B cell (primary cell): Measurements from ENCODE around the gene FSHR. TPM values are rescaled to one million over a fixed set of nuclear protein-coding genes. Genes with fewer than 3 reads are reported as not detected.

Experiments used
- ATAC-seq: fragments of 200-7000 bp; cut with Tn5 transposase; one replicate; pipeline ENCODE4 v1.10.0; 2021; ENCODE audit warnings: low read depth, mild to moderate bottlenecking, moderate number of reproducible peaks, moderate library complexity
- CTCF ChIA-PET: fragments of 350-600 bp; sonication (Branson Sonifier 250); formaldehyde crosslinking; loops from one replicate; lab custom pipeline; 2021; ENCODE audit warnings: antibody characterized with exemption, inconsistent platforms; lab: Charles Lee
- POLR2A ChIA-PET: fragments of 350-600 bp; sonication (Branson Sonifier 250); formaldehyde crosslinking; loops from one replicate; lab custom pipeline; 2021; ENCODE audit warnings: antibody characterized with exemption; lab: Charles Lee
- DNase-seq: peaks from one replicate; pipeline ENCODE4 v3.0.0; 2013
- H2AFZ ChIP-seq: 2 replicates; pipeline ENCODE4 v1.6.1; 2012; ENCODE audit warnings: mild to moderate bottlenecking, low read depth, low read length; ENCODE audit not compliant: insufficient read depth, poor library complexity, severe bottlenecking
- H3K27ac ChIP-seq, 2 donors: 1 replicate in 1 of 2; 2 replicates in 1 of 2; pipeline ENCODE4 v1.5.1; 2012 to 2013; ENCODE audit warnings: low read length in 2 of 2, mild to moderate bottlenecking in 2 of 2, moderate library complexity in 1 of 2
- H3K27me3 ChIP-seq, 4 experiments: fragments of 200-600 bp in 1 of 4; sonication (generic) in 1 of 4; replicated peaks in 1 of 4; 1 replicate in 2 of 4; 2 replicates in 2 of 4; pipeline versions ENCODE4 v1.6.1 to v1.7.0; 2013 to 2016; ENCODE audit warnings: low read length in 3 of 4, mild to moderate bottlenecking in 2 of 4, mixed read lengths in 1 of 4, moderate library complexity in 1 of 4; ENCODE audit not compliant: insufficient read depth in 4 of 4, control insufficient read depth in 3 of 4; ENCODE audit errors: control extremely low read depth in 1 of 4
- H3K36me3 ChIP-seq, 2 experiments: replicated peaks in 1 of 2; 1 replicate in 1 of 2; 2 replicates in 1 of 2; pipeline versions ENCODE4 v1.6.1 to v1.7.1; 2013; ENCODE audit warnings: low read length in 1 of 2; ENCODE audit not compliant: insufficient read depth in 2 of 2, control insufficient read depth in 1 of 2; ENCODE audit errors: control extremely low read depth in 1 of 2, extremely low read depth in 1 of 2
- H3K4me1 ChIP-seq, 2 donors: fragments of 200-600 bp in 1 of 2; sonication (generic) in 1 of 2; 1 replicate in 1 of 2; 2 replicates in 1 of 2; pipeline versions ENCODE4 v1.5.1 to v1.6.1; 2013 to 2017; ENCODE audit warnings: low read length in 2 of 2; ENCODE audit not compliant: control insufficient read depth in 2 of 2, insufficient read depth in 2 of 2
- H3K4me2 ChIP-seq: replicated peaks from 2 replicates; pipeline ENCODE3; 2012; ENCODE audit warnings: mild to moderate bottlenecking, low read depth, low read length; ENCODE audit not compliant: poor library complexity, severe bottlenecking
- H3K4me3 ChIP-seq, 5 experiments: fragments of 200-600 bp in 1 of 5; sonication (generic) in 1 of 5; 1 replicate in 3 of 5; 2 replicates in 2 of 5; pipeline versions ENCODE4 v1.5.1 to v1.7.0; 2011 to 2016; ENCODE audit warnings: low read length in 4 of 5, mild to moderate bottlenecking in 4 of 5, low read depth in 2 of 5, control low read depth in 1 of 5, moderate library complexity in 1 of 5; ENCODE audit not compliant: insufficient read depth in 1 of 5; ENCODE audit errors: control extremely low read depth in 1 of 5, extremely low read depth in 1 of 5
- H3K79me2 ChIP-seq: fragments of 200-600 bp; sonication (generic); one replicate; pipeline ENCODE4 v1.6.0; 2016; ENCODE audit warnings: low read length; ENCODE audit not compliant: control insufficient read depth, insufficient read depth
- H3K9ac ChIP-seq: fragments of 200-600 bp; sonication (generic); 2 replicates; pipeline ENCODE4 v1.6.1; 2017; ENCODE audit warnings: mild to moderate bottlenecking, low read length, moderate library complexity
- H3K9me3 ChIP-seq, 3 donors: one replicate each; pipeline versions ENCODE4 v1.6.1 to v1.7.1; 2013; ENCODE audit warnings: low read length in 2 of 3; ENCODE audit not compliant: control insufficient read depth in 2 of 3, insufficient read depth in 1 of 3; ENCODE audit errors: control extremely low read depth in 1 of 3
- H4K20me1 ChIP-seq: 2 replicates; pipeline ENCODE4 v1.6.0; 2012; ENCODE audit warnings: mild to moderate bottlenecking, low read length; ENCODE audit not compliant: insufficient read depth, control insufficient read depth, poor library complexity, severe bottlenecking
- H3K27ac Mint-ChIP-seq: one replicate; pipeline ENCODE4 v1.8.0; 2021; ENCODE audit warnings: mixed read lengths
- H3K27me3 Mint-ChIP-seq: one replicate; pipeline ENCODE4 v1.8.0; 2021; ENCODE audit warnings: mixed read lengths
- H3K4me1 Mint-ChIP-seq: one replicate; pipeline ENCODE4 v1.8.0; 2021; ENCODE audit warnings: mixed read lengths
- H3K4me3 Mint-ChIP-seq: one replicate; pipeline ENCODE4 v1.8.0; 2021; ENCODE audit warnings: mixed read lengths
- H3K9me3 Mint-ChIP-seq: one replicate; pipeline ENCODE4 v1.8.0; 2022; ENCODE audit warnings: mixed read lengths; ENCODE audit not compliant: insufficient read depth
- EZH2 ChIP-seq: IDR thresholded peaks from 2 replicates; pipeline ENCODE4 v1.6.1; 2012; ENCODE audit warnings: borderline replicate concordance, low read depth, mild to moderate bottlenecking, moderate library complexity, low read length; ENCODE audit not compliant: insufficient read depth, poor library complexity, severe bottlenecking
- WGBS: methylation state at CpG from one replicate; pipeline ENCODE4 v1.1.5; 2013; ENCODE audit warnings: missing lambda C conversion rate; ENCODE audit not compliant: insufficient coverage; 5-methylcytosine and 5-hydroxymethylcytosine counted together
- intact Hi-C: fragments of 100-400 bp; cut with micrococcal nuclease; formaldehyde crosslinking; loops from one replicate; pipeline ENCODE4 v1.10.0; 2022
- polyA minus RNA-seq: library from RNA; depleted of rRNA, polyadenylated mRNA; stranded (reverse); fragments of >200 nt; gene quantifications from 2 replicates; pipeline ENCODE4 v1.2.3, GENCODE V29; 2012
- polyA plus RNA-seq: library from polyadenylated mRNA; depleted of rRNA; stranded (reverse); fragments of >200 nt; gene quantifications from 2 replicates; pipeline ENCODE4 v1.2.3, GENCODE V29; 2012
- total RNA-seq, 2 donors: library from RNA; stranded (reverse); fragments of 120-200 nt in 1 of 2; gene quantifications; 1 replicate in 1 of 2; 2 replicates in 1 of 2; pipeline versions ENCODE4 v1.2.3 to v1.2.4, GENCODE V29; 2013 to 2022
- TF ChIP-seq, protein P1 (sequence below): fragments of 200-600 bp; IDR thresholded peaks from one replicate; pipeline ENCODE4 v1.8.0; 2022; ENCODE audit warnings: antibody characterized with exemption, mild to moderate bottlenecking

FSHR gene
- not detected in 2 replicates for total RNA-seq
- total RNA-seq (2013): not detected
- not detected in 2 replicates for polyA plus RNA-seq
- not detected in 2 replicates for polyA minus RNA-seq

- H3K27ac ChIP-seq: no peak within 1 kb of the TSS
- H3K4me1 ChIP-seq: no peaks in the 10 kb centered on the region
- intact Hi-C loops: no loop called here
- H3K4me2 ChIP-seq: no peak within 1 kb of the TSS
- WGBS: 87% methylated on average over 3 of the region's 4 CpGs
- Mint-ChIP-seq H3K27ac (no peak within 1 kb of the TSS), H3K9me3 (no peaks in the 10 kb centered on the region), H3K27me3 (no peaks in the 10 kb centered on the region), H3K4me1 (no peaks in the 10 kb centered on the region), H3K4me3 (no peak within 1 kb of the TSS)
- peaks cover 0 to 3% (median 0%) of the 10 kb centered on the region in 3 donors for H3K9me3 ChIP-seq
- no peaks in the 10 kb centered on the region for H4K20me1 ChIP-seq
- CTCF ChIA-PET: no interaction called here
- H3K9ac ChIP-seq: no peak within 1 kb of the TSS
- TF ChIP-seq EZH2: no peak
- TF ChIP-seq, protein P1, sequence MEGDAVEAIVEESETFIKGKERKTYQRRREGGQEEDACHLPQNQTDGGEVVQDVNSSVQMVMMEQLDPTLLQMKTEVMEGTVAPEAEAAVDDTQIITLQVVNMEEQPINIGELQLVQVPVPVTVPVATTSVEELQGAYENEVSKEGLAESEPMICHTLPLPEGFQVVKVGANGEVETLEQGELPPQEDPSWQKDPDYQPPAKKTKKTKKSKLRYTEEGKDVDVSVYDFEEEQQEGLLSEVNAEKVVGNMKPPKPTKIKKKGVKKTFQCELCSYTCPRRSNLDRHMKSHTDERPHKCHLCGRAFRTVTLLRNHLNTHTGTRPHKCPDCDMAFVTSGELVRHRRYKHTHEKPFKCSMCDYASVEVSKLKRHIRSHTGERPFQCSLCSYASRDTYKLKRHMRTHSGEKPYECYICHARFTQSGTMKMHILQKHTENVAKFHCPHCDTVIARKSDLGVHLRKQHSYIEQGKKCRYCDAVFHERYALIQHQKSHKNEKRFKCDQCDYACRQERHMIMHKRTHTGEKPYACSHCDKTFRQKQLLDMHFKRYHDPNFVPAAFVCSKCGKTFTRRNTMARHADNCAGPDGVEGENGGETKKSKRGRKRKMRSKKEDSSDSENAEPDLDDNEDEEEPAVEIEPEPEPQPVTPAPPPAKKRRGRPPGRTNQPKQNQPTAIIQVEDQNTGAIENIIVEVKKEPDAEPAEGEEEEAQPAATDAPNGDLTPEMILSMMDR: no peak
- H3K27me3 ChIP-seq: no peaks in the 10 kb centered on the region
- no peaks in the 10 kb centered on the region for H3K79me2 ChIP-seq
- H3K36me3 ChIP-seq: no peaks in the 10 kb centered on the region
- DNase-seq (no peak), ATAC-seq (no peak)
- POLR2A ChIA-PET: no interaction called here
- no peak within 1 kb of the TSS for H3K4me3 ChIP-seq
- no peak within 1 kb of the TSS for H2AFZ ChIP-seq
Measured at GRCh38 chr2:49154140-49154539, at the start of gene FSHR. Gene FSHR (minus strand): TSS chr2:49154515. CDS start chr2:49154417, 98 bp downstream.

- Mint-ChIP-seq H3K27me3 (no peaks in the 10 kb centered on the region), H3K9me3 (no peaks in the 10 kb centered on the region), H3K4me1 (no peaks in the 10 kb centered on the region), H3K4me3 (no peak overlapping the region), H3K27ac (no peak overlapping the region)
- H3K27ac ChIP-seq: no peak overlapping the region
- no peak overlapping the region for H2AFZ ChIP-seq
- ATAC-seq (no peak), DNase-seq (no peak)
- H3K4me2 ChIP-seq: no peak overlapping the region
- no peaks in the 10 kb centered on the region for H3K36me3 ChIP-seq
- no peak overlapping the region for H3K9ac ChIP-seq
- H4K20me1 ChIP-seq: no peaks in the 10 kb centered on the region
- no CpG with 5 or more reads among the region's 2 CpGs for WGBS
- ChIA-PET CTCF (no interaction called here), POLR2A (no interaction called here)
- H3K79me2 ChIP-seq: no peaks in the 10 kb centered on the region
- H3K27me3 ChIP-seq: no peaks in the 10 kb centered on the region
- H3K9me3 ChIP-seq: no peaks in the 10 kb centered on the region
- TF ChIP-seq, protein P1: no peak
- no peak for TF ChIP-seq EZH2
- H3K4me3 ChIP-seq: no peak overlapping the region
- intact Hi-C loops: no loop called here
- H3K4me1 ChIP-seq: no peaks in the 10 kb centered on the region
Measured at GRCh38 chr2:49199266-49199665, 45.0 kb upstream of the FSHR start.
